HG03378 (cell line): ENCODE data around the gene TIPRL.
"Not testable (repeated sequence)": the region's sequence is repeated elsewhere in the genome, so short reads cannot be mapped to it uniquely, and the experiment has no call there.

Source experiments
- ATAC-seq: cut with Tn5 transposase; IDR thresholded peaks from one replicate; pipeline ENCODE4 v1.9.1; 2021; ENCODE audit warnings: mild to moderate bottlenecking, moderate library complexity; ENCODE audit not compliant: unreplicated experiment

TIPRL gene

GRCh38 chr1:168207673-168208072, 28.9 kb downstream of the TIPRL start:
- not testable (repeated sequence) for ATAC-seq

DNA sequence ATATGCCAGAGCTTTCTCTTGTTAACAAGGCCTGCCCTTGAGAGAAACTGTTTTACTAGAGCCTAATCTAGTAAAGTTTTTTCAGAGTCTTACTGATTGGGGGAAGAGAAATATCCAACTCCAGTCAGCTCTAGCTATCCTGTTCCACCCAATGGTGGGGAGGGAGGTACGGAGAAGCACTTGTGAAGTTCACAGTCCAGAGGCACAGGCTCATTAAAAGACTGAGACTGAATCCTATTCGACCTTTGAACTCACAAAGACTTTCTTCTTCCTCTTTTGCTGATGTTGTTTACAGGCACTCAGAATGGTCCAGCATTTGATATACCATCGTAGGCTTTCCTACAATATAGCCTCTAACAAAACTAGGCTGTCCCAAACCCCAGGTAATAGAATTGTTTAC, 31.6 kb downstream of the TIPRL start:
- ATAC-seq = no peak

GRCh38 chr1:168213349-168213748, 34.6 kb downstream of the TIPRL start:
- ATAC-seq = no peak

DNA sequence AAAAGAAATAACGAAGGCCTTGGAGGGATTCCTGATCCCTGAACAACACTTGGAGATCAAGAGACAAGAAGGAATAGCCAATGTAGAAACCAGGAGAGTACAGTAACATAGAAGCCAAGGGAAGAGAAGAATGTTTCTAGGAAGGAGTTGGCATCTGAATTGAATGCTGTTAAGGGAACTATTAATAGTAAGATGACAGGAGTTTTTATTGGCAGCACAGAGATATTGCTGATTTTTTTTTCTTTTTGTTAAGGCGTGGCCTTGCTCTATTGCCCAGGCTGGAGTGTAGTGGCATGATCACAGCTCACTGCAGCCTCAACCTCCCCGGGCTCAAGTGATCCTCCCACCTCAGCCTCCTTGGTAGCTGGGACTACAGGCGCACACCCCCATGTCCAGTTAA, 37.4 kb downstream of the TIPRL start:
- ATAC-seq = no peak

DNA sequence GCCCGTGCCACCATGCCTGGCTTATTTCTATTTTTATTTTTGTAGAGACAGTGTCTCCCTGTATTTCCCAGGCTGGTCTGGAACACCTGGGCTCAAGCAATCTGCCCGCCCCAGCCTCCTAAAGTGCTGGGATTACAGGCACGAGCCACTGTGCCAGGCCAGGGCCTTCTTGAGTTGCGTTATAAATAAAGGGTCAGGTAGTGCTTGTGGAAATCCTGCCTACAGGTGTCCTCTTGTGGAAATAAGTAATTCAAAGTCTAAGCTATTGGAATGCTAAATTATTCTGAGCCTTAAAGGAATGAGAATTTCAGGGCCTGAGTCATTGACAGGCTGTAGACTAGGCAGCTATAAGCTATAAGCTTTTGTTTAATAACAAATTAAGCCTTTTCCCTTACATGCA, 38.9 kb downstream of the TIPRL start:
- no peak for ATAC-seq

DNA sequence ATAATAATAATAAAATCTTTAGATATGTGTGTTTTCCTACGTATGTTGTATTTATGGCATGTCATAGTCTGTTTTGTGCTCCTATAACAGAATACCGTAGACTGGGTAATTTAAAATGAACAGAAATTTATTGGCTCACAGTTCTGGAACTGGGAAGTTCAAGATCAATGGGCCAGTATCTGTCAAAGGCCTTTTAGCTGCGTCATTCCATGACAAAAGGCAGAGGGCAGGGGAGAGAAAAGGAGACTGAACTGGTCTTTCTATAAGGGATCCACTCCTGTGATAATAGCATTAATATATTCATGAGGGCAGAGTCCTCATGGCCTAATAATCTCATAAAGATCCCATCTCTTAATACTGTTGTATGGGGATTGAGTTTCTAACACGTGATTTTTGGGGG, 39.9 kb downstream of the TIPRL start:
- no peak for ATAC-seq

- ATAC-seq = no peak
Measured at GRCh38 chr1:168220470-168220871, 41.7 kb downstream of the TIPRL start.

DNA sequence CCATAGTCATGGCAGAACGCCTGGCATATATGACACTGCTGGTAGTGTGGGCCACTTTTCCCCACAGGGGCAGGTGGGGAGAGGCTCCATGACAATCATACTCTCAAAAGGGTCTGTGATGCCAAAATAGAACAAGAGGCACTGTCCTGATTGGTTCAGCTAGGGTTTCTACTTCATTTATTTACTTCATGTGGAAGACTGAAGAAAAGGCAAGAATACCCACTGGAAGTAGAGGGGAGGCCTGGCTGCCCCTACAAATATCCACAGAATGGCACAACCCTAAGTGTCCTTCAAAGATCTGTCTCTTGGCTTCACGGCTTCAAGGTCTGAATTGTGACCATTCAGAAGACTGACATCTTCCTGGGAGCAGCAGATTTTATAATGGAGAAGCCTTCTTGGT, 42.5 kb downstream of the TIPRL start:
- ATAC-seq = no peak

GRCh38 chr1:168223261-168223660, 44.5 kb downstream of the TIPRL start:
- ATAC-seq = no peak

GRCh38 chr1:168223681-168224540, 45.1 kb downstream of the TIPRL start:
- no peak for ATAC-seq

DNA sequence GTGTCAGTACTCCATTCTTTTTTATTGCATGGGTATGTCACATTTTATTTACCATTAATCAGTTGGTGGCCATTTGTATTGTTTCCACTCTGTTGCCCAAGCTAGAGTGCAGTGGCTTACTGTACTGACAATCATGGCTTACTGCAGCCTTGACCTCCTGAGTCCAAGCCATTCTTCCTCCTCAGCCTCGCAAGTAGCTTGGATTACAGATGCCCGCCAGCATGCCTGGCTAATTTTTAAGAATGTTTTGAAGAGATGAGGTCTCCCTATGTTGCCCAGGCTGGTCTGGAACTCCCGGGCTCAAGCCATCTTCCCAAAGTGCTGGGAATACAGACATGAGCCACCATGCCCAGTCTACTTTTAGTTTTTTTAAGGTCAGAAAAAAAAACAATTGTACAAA, 46.2 kb downstream of the TIPRL start:
- ATAC-seq = no peak

GRCh38 chr1:168225476-168226190, 46.9 kb downstream of the TIPRL start, which contains the start of gene SFT2D2:
Gene SFT2D2 (plus strand): TSS chr1:168226004. CDS start chr1:168226080, 76 bp downstream.
- ATAC-seq = peak; percentile 52

GRCh38 chr1:168227620-168228019, 48.9 kb downstream of the TIPRL start:
- ATAC-seq = peak; percentile 25

DNA sequence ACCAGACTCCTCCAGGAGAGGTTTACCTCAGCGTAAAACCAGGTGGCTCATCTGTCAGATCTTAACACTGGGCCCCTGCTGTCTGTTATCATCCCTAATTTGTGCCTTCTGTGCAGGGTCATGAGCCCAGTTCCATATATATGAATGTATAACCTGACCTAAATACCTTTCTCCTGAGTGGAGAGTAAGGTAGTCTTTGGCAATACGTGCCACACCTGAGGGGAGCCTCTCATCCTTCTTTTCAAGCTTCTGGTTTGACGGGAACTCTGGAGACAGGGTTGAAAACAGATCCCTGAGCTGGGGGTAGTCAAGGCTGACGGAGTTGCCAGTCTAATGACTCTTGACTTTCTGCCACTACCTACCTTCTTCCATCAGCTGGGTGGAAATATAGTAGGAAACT, 51.1 kb downstream of the TIPRL start:
- ATAC-seq = no peak

DNA sequence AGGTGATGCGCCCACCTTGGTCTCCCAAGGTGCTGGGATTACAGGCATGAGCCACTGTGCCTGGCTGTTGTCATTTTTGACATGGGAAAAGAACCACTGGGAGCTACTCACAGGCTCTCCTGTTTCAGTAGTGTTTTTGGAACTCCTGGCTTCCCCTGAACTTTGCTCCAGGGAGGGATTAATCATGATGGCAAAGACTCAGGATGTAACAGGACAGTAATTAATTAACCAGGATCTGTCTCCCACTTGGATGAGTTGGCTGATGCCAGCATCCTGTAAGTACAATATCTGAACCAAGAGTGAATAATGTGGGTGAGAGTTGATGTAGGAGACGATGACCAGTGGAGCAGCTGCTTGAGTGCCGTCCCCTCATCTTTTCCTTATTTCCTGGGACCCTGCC, 51.9 kb downstream of the TIPRL start:
- ATAC-seq = no peak

DNA sequence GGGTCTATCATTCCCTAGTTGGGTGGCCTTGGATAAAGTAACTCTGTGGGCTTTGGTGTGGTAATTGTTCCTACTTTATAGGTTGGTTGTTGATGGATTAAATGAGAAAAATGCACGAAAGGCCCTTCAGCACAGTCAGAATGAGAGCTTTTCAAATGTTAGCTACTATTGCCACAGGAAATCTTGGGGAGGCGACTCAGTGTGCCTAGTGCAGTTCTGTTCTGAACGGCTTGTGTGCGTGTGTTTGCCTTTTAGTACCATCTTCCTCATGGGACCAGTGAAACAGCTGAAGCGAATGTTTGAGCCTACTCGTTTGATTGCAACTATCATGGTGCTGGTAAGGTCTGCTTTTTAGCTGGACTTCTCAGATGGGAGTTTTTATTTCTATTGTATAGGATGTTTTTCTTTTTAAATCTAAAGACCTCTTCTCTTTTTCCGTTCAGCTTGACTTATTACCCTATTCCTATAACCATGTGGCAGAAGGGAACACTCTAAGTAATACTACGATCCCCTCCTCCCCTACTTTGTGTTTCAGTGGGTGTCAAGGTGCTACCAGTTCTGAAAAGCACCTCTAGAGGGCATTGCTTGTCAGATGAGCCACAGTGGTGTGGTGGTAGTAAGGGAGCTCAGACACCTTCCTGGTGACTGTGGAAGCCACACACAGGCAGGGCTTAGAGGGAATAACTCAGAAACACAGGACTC, 56.2 kb downstream of the TIPRL start:
- ATAC-seq = peak; percentile 53

DNA sequence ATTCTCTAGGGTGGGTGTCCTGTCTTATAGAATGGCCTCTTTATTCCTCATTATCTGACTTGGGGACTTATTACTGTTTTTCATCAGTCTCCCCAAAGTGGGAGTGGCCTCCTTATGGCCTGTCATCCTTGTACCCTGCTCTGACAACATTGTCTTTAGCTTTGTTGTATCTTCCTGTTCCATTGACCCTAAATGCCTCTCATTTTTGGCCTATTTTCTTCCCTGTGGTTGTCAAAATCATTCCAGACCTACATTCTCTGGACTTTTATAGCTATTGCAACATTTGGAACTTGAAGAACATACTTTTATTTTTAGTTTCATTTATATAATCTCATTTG, 56.8 kb downstream of the TIPRL start:
- peak; percentile 27 for ATAC-seq

GRCh38 chr1:168235937-168236336, 57.2 kb downstream of the TIPRL start:
- no peak for ATAC-seq

DNA sequence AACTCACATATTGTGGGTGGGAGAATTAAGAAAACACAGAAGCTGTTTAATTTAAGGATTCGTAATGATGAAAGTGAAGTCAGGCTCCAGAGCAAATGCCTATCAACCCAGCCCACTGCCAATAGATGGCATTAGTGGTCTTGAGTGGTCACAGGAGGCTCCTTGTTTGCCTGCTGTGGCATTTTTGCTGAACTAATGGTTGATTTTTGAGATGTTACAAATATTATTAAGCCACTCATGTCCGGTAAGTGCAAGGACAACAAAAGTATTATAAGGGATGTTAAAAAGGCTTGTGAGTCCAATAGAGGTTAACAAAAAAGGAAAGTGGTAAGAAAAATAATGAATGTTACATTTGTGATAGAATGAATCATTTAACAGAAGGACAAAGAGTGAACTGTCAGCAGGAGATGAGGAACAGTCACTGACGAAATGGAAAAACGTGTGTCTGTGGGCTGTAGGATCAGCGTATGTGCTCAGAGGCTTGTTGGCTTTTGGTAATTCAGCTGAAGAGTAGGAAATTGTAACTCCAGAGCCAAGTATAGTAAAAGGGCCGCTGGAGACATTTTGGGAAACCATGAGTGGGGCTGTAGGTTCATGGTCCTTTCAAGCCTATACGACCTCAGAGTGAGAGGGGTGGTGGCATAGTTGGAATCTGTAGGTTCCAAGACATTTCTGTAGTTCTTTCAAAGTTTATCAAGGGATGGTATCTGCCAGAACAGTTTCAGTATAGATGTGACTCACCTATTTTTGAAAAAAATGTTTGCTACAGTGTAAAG, 58.3 kb downstream of the TIPRL start:
- ATAC-seq = no peak

DNA sequence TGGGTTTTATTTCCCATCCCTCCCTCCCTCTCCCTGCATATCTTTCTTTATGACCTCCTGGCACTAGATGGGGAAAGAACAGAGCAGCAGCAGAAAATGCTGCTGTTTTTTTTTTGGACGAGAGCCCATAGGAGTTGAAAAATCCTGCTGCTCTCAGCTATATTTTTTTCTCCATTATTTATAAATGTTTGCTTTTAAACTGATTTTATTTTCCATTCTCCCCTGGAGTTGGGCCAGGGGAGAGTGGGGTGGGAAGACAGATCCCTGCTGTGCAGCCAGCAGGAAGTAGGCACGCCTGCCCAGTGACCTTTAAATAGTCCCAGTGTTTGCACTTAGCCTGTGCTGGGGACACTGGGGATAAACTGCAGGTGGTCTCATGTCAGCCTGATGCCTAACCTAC, 64.4 kb downstream of the TIPRL start:
- no peak for ATAC-seq

- no peak for ATAC-seq
Measured at GRCh38 chr1:168243636-168244212, 65.0 kb downstream of the TIPRL start.
